Suprapubic skin (tissue), 4 donors: ENCODE data around the gene DMRT2. TPM values are rescaled to one million over a fixed set of nuclear protein-coding genes. Genes with fewer than 3 reads are reported as not detected.
A peak's percentile ranks its signal among the peaks of the same experiment; 100 is the strongest.

ENCODE experiments used
- DNase-seq, 2 donors: peaks; one replicate each; pipeline ENCODE4 v3.0.0-alpha.2; 2019; ENCODE audit warnings: low spot score in 2 of 2
- H3K27ac ChIP-seq: fragments of 200-600 bp; sonication (generic); one replicate; pipeline ENCODE4 v1.5.1; 2019
- H3K27me3 ChIP-seq: fragments of 200-600 bp; sonication (generic); one replicate; pipeline ENCODE4 v1.5.1; 2019
- H3K36me3 ChIP-seq: fragments of 200-600 bp; sonication (generic); one replicate; pipeline ENCODE4 v1.5.1; 2019
- H3K4me1 ChIP-seq: fragments of 200-600 bp; sonication (generic); one replicate; pipeline ENCODE4 v1.5.1; 2019
- H3K4me3 ChIP-seq: fragments of 200-600 bp; sonication (generic); one replicate; pipeline ENCODE4 v1.5.1; 2019; ENCODE audit warnings: mild to moderate bottlenecking
- H3K9me3 ChIP-seq: fragments of 200-600 bp; sonication (generic); one replicate; pipeline ENCODE4 v1.5.1; 2019
- CTCF ChIP-seq, 2 donors: fragments of 200-600 bp in 1 of 2; fragments of 450-650 bp in 1 of 2; sonication (generic) in 1 of 2; IDR thresholded peaks; one replicate each; pipeline ENCODE4 v1.5.1; 2016 to 2019; ENCODE audit warnings: antibody characterized with exemption in 2 of 2, mild to moderate bottlenecking in 1 of 2, moderate library complexity in 1 of 2
- EP300 ChIP-seq: sonication (generic); formaldehyde crosslinking; IDR thresholded peaks from one replicate; pipeline ENCODE4 v1.6.1; 2017; ENCODE audit warnings: antibody characterized with exemption
- POLR2A ChIP-seq, 2 donors: fragments of 450-650 bp; IDR thresholded peaks; one replicate each; pipeline ENCODE4 v1.6.1; 2017; ENCODE audit warnings: antibody characterized with exemption in 2 of 2, mild to moderate bottlenecking in 2 of 2, moderate library complexity in 2 of 2
- POLR2AphosphoS5 ChIP-seq, 3 donors: sonication (generic); formaldehyde crosslinking; IDR thresholded peaks; one replicate each; pipeline ENCODE4 v1.6.1; 2017; ENCODE audit warnings: antibody characterized with exemption in 3 of 3
- WGBS: methylation state at CpG from one replicate; pipeline ENCODE4 v1.1.5; 2018; 5-methylcytosine and 5-hydroxymethylcytosine counted together
- total RNA-seq, 4 donors: library from RNA; depleted of rRNA; stranded (reverse); fragments of >200 nt; gene quantifications; one replicate each; pipeline ENCODE4 v1.1.0, GENCODE V29; 2016

The DMRT2 gene
- total RNA-seq: 1 to 10 TPM in 1 of 4 donors, under 1 TPM in 3; 0.60 to 1.1 (median 0.68) TPM

DNA sequence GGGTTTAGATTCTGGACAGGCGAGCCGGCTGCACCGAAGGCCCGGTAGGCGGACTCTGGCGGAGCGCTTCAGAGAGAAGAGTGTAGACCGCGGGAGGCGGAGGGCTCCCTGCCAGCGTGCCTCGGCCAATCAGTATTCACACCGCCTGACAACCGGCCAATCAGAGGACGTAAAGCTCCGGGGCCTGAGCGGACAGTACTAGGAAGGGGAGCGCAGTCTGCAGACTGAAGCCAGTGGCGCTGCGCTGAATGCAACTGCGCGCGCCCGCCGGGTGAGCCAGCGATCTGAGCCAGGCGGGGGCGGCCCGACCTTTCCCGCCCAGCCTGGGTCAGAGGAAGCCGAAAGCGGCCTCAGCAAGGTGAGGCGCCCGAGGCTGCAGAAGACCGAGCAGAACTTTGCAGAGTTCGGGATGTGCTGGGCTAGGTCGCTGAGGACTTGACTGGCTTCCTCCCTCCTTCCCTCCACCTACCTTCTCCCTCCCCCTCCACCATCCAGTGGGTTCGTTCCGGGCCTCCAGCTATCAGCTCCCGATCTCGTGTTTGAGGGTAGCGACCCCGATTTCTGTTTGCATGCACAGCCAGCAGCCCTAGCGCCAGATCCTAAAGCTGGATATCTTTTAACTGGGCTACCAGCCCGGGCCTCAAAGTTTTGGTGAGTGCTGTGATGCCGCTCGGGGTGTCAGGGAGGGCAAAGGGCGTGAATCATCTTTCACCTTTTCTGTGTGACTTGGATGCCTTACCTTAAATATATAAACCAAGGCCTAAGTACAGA, at the start of gene DMRT2:
TSS of gene DMRT2 (plus strand) at position 233 of the 771 bp plus-strand sequence. CDS start 1,257 bp downstream, outside the sequence.
- WGBS: 13% methylated on average over 42 of the region's 48 CpGs
- no peaks in the 10 kb centered on the region for H3K9me3 ChIP-seq
- TF ChIP-seq EP300: no peak
- peak in 1 of 2 donors; percentile 44 for TF ChIP-seq POLR2A (IDR thresholded peaks at IDR 0.05)
- no peaks in the 10 kb centered on the region for H3K36me3 ChIP-seq
- peak within 1 kb of the TSS; percentile 46 for H3K4me3 ChIP-seq
- DNase-seq: peak; percentile 94 to 96
- H3K4me1 ChIP-seq: peaks cover 65% of the 10 kb centered on the region
- peaks cover 95% of the 10 kb centered on the region for H3K27me3 ChIP-seq
- H3K27ac ChIP-seq: no peak within 1 kb of the TSS

DNA sequence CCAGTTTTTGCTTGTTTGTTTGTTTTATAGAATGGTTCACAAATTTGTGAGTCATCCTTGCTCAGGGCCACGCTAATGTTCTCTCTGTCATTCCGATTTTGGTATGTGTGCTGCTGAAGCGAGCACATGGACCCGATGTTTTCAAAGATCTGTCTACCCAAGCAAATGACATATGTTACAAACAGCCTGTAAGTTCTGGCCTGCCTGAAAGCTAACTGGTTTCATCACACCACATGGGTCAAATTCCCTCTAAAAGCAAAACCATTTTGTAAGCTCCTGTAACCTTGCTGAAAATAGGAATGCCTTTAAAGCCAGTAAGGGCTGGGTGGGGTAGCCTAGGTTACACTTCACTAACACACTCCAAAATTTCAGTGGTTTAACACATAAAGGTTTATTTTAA, 48.3 kb upstream of the DMRT2 start:
- H3K4me3 ChIP-seq: no peak overlapping the region
- no peaks in the 10 kb centered on the region for H3K36me3 ChIP-seq
- H3K9me3 ChIP-seq: no peaks in the 10 kb centered on the region
- no peak overlapping the region for H3K27ac ChIP-seq
- TF ChIP-seq EP300: no peak
- TF ChIP-seq CTCF (IDR thresholded peaks at IDR 0.05): no peak
- no peak for TF ChIP-seq POLR2AphosphoS5 (IDR thresholded peaks at IDR 0.05)
- no peak for TF ChIP-seq POLR2A (IDR thresholded peaks at IDR 0.05)
- no peak for DNase-seq
- WGBS: 87% methylated on average over 4 of the region's 4 CpGs
- H3K4me1 ChIP-seq: peaks cover 7% of the 10 kb centered on the region
- peaks cover 3% of the 10 kb centered on the region for H3K27me3 ChIP-seq

DNA sequence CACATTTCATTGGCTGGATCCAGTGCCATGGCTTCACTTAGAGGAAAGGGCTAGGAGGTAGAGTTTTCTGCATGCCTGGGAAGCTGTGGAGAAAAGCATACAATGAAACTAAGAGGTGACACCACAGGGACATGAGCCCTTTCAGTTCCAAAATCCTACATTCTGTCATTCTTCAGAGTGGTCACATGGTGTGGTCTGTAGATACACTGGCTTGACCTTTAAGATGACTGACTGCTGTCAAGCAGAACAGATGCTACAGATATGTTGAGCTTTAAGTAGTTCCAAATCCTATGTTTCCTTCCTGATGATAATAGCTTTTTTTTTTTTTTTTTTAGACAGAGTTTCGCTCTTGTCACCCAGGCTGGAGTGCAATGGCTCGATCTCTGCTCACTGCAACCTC, 47.5 kb upstream of the DMRT2 start:
- no peak for DNase-seq
- Histone ChIP-seq H3K36me3 (no peaks in the 10 kb centered on the region), H3K27me3 (peaks cover 3% of the 10 kb centered on the region), H3K4me1 (peaks cover 7% of the 10 kb centered on the region), H3K4me3 (no peak overlapping the region), H3K9me3 (no peaks in the 10 kb centered on the region), H3K27ac (no peak overlapping the region)
- WGBS: 91% methylated on average over 2 of the region's 2 CpGs
- TF ChIP-seq POLR2A (IDR thresholded peaks at IDR 0.05) (no peak), POLR2AphosphoS5 (IDR thresholded peaks at IDR 0.05) (no peak), EP300 (no peak), CTCF (IDR thresholded peaks at IDR 0.05) (no peak)

DNA sequence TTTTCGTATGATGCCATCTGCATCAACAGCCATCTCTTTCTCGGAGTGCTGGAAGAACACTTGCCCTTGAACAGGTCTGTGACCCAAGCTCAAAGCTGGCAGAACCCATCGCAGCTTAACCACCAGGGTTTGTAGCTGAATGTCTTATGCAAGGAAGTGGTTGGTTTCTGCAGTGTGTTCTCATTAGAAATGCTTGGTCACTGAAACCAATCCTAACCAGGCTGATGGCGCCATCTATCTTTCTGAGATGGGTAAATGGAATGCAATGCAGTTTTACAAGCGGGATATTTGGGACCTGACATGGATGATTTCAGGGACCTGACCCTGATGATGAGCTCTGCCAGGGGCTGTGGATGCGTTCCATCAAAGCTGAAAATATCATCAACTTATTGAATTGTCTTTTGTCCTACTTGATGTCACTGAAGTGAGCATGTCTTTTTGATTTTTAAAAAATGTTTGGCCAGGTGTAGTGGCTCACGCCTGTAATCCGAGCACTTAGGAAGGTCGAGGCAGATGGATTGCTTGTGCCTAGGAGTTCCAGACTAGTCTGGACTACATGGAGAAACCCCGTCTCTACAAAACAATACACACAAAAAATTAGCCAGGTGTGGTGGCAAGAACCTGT, 45.0 kb upstream of the DMRT2 start:
- Histone ChIP-seq H3K9me3 (no peaks in the 10 kb centered on the region), H3K4me3 (no peak overlapping the region), H3K27ac (no peak overlapping the region), H3K36me3 (no peaks in the 10 kb centered on the region), H3K4me1 (peaks cover 3% of the 10 kb centered on the region), H3K27me3 (peaks cover 3% of the 10 kb centered on the region)
- TF ChIP-seq EP300 (no peak), CTCF (IDR thresholded peaks at IDR 0.05) (peak in 1 of 2 donors; percentile 36)
- no peak for DNase-seq
- 77% methylated on average over 8 of the region's 10 CpGs for WGBS

DNA sequence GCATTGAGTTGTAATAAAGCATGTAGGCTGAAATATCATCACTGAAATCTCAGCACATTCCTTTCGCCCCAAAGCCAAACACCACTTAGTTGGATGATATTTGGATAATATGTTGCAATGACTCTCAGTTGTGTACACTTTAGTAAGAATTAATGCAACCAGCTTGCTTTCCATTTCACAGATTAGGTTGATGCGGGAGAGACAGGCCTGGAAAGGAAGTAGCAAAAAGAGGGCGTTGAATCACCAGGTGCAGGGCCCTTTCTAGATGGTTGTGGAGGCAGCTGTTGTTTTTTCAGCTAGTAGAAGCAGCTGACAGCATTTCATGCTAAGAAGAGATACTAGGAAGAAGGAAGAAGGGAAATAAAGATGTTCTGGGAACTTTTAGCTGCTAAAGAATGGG, 42.8 kb upstream of the DMRT2 start:
- no peak for DNase-seq
- Histone ChIP-seq H3K4me1 (peaks cover 3% of the 10 kb centered on the region), H3K27ac (no peak overlapping the region), H3K4me3 (no peak overlapping the region), H3K9me3 (no peaks in the 10 kb centered on the region), H3K36me3 (no peaks in the 10 kb centered on the region), H3K27me3 (peaks cover 3% of the 10 kb centered on the region)
- 88% methylated on average over 3 of the region's 3 CpGs for WGBS
- TF ChIP-seq POLR2AphosphoS5 (IDR thresholded peaks at IDR 0.05): no peak
- TF ChIP-seq CTCF (IDR thresholded peaks at IDR 0.05): no peak
- TF ChIP-seq POLR2A (IDR thresholded peaks at IDR 0.05): no peak
- TF ChIP-seq EP300: no peak
